Measurements from ENCODE around the gene PPP1R13B.

GRCh38 chr14:103702095-103702494 is 145.3 kb downstream of the PPP1R13B start:
- TF ChIP-seq, protein P1, sequence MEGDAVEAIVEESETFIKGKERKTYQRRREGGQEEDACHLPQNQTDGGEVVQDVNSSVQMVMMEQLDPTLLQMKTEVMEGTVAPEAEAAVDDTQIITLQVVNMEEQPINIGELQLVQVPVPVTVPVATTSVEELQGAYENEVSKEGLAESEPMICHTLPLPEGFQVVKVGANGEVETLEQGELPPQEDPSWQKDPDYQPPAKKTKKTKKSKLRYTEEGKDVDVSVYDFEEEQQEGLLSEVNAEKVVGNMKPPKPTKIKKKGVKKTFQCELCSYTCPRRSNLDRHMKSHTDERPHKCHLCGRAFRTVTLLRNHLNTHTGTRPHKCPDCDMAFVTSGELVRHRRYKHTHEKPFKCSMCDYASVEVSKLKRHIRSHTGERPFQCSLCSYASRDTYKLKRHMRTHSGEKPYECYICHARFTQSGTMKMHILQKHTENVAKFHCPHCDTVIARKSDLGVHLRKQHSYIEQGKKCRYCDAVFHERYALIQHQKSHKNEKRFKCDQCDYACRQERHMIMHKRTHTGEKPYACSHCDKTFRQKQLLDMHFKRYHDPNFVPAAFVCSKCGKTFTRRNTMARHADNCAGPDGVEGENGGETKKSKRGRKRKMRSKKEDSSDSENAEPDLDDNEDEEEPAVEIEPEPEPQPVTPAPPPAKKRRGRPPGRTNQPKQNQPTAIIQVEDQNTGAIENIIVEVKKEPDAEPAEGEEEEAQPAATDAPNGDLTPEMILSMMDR (IDR thresholded peaks at IDR 0.05): no peak
- TF ChIP-seq POLR2A (IDR thresholded peaks at IDR 0.05): no peak

All from heart left ventricle (tissue), 13 donors.